Loucy (cell line): ENCODE results near the gene PLCL2.

Experiments
- H2AFZ ChIP-seq: fragments of 200-600 bp; sonication (generic); 2 replicates; pipeline ENCODE4 v1.6.0; 2016; ENCODE audit warnings: antibody characterized with exemption, mild to moderate bottlenecking, low read length, moderate library complexity
- H3F3A ChIP-seq: fragments of 200-600 bp; 2 replicates; pipeline ENCODE4 v1.6.0; 2016; ENCODE audit warnings: antibody characterized with exemption, low read depth, mild to moderate bottlenecking
- H3K27me3 ChIP-seq: fragments of 200-600 bp; sonication (generic); 2 replicates; pipeline ENCODE4 v1.6.1; 2014; ENCODE audit warnings: low read length, mild to moderate bottlenecking; ENCODE audit not compliant: insufficient read depth, poor library complexity, severe bottlenecking
- H3K36me3 ChIP-seq: fragments of 200-600 bp; sonication (generic); 2 replicates; pipeline ENCODE4 v1.6.1; 2016; ENCODE audit warnings: low read length; ENCODE audit not compliant: insufficient read depth
- H3K4me1 ChIP-seq: fragments of 200-600 bp; sonication (generic); 2 replicates; pipeline ENCODE4 v1.5.1; 2014; ENCODE audit warnings: low read length, mild to moderate bottlenecking; ENCODE audit not compliant: insufficient read depth, poor library complexity, severe bottlenecking
- H3K4me2 ChIP-seq: fragments of 200-600 bp; sonication (generic); 2 replicates; pipeline ENCODE4 v1.6.0; 2014; ENCODE audit warnings: antibody characterized with exemption, low read length, low read depth, mild to moderate bottlenecking; ENCODE audit not compliant: poor library complexity, severe bottlenecking
- H3K4me3 ChIP-seq: fragments of 200-600 bp; sonication (generic); 2 replicates; pipeline ENCODE4 v1.5.1; 2014; ENCODE audit warnings: low read length, mild to moderate bottlenecking, mixed read lengths; ENCODE audit not compliant: poor library complexity, severe bottlenecking
- H3K79me2 ChIP-seq: fragments of 200-600 bp; sonication (generic); 2 replicates; pipeline ENCODE4 v1.6.1; 2014; ENCODE audit warnings: low read length; ENCODE audit not compliant: insufficient read depth
- H3K9ac ChIP-seq: fragments of 200-600 bp; sonication (generic); 2 replicates; pipeline ENCODE4 v1.6.0; 2014; ENCODE audit warnings: mild to moderate bottlenecking, low read depth, low read length, moderate library complexity; ENCODE audit not compliant: poor library complexity, severe bottlenecking
- H3K9me2 ChIP-seq: fragments of 200-600 bp; sonication (generic); replicated peaks from 2 replicates; pipeline ENCODE4 v1.6.1; 2016; ENCODE audit warnings: low read depth, low read length, mixed read lengths
- H3K9me3 ChIP-seq: fragments of 200-600 bp; sonication (generic); 2 replicates; pipeline ENCODE4 v1.6.1; 2014; ENCODE audit warnings: mild to moderate bottlenecking, antibody characterized with exemption, low read length, low read depth; ENCODE audit not compliant: insufficient read depth
- H4K20me1 ChIP-seq: fragments of 200-600 bp; sonication (generic); 2 replicates; pipeline ENCODE4 v1.6.0; 2014; ENCODE audit warnings: antibody characterized with exemption, low read length, mild to moderate bottlenecking; ENCODE audit not compliant: insufficient read depth, poor library complexity, severe bottlenecking
- CTCF ChIP-seq: fragments of 200-600 bp; sonication (generic); conservative IDR thresholded peaks from 2 replicates; pipeline ENCODE4 v1.5.1; 2014; ENCODE audit warnings: mild to moderate bottlenecking, antibody characterized with exemption, low read length
- EZH2phosphoT487 ChIP-seq: fragments of 200-600 bp; IDR thresholded peaks from 2 replicates; pipeline ENCODE4 v1.6.1; 2018; ENCODE audit warnings: antibody characterized with exemption, mild to moderate bottlenecking, moderate library complexity, borderline replicate concordance

The PLCL2 gene

GRCh38 chr3:16884748-16885592 lies at the start of gene PLCL2:
Gene PLCL2 (plus strand): TSS chr3:16884955. CDS start chr3:16885040, 85 bp downstream.
- peak within 1 kb of the TSS; percentile 93 for H2AFZ ChIP-seq
- H3K4me1 ChIP-seq: peaks cover 36% of the 10 kb centered on the region
- H3K4me3 ChIP-seq: peak within 1 kb of the TSS; percentile 79
- H4K20me1 ChIP-seq: peaks cover 11% of the 10 kb centered on the region
- H3K9me3 ChIP-seq: no peaks in the 10 kb centered on the region
- H3K9ac ChIP-seq: peak within 1 kb of the TSS; percentile 88
- peak within 1 kb of the TSS; percentile 72 for H3K4me2 ChIP-seq
- H3K79me2 ChIP-seq: peaks cover 48% of the 10 kb centered on the region
- H3F3A ChIP-seq: peaks cover 4% of the 10 kb centered on the region; the same call in 1 of the 2 replicates
- no peak for TF ChIP-seq EZH2phosphoT487
- TF ChIP-seq CTCF: 0 out of 2 replicates have a peak, but pooled peaks have one; percentile 16
- no peaks in the 10 kb centered on the region for H3K27me3 ChIP-seq
- no peaks in the 10 kb centered on the region for H3K9me2 ChIP-seq
- H3K36me3 ChIP-seq: no peaks in the 10 kb centered on the region

DNA sequence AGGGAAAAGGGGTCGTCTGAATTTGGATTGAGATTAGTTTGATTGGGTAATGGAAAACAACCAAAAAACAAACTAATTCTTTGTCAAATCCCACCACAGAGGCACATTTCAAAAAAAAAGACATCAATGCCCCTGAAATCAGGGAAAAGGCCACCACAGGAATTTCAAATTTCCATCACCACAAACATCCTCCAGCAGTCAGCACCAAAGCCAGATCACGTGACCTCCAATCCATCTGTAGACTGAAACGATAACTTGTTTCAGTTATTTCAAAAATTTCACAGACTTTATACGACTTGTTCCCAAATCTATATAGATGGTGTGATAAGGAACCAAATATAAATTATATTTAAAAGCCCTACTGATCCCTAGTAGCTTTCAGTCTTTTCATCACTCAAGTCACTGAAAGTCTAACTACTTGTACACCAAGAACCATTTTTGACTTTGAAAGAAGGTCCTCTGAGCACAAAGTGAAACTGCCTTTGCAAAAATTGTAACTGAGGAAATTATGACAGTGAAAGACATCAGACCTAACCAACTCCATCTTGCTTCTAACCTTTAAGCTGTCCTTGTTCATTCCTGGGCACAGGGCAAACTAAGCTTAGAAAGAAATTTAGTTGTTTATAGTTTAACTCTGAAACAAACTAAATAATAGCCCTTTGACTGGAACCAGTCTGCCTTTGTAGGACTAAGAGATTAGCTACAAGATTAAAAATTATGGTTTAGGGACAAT lies 48.1 kb upstream of the PLCL2 start:
- no peaks in the 10 kb centered on the region for H3K27me3 ChIP-seq
- no peak overlapping the region for H3K4me3 ChIP-seq
- no peaks in the 10 kb centered on the region for H3F3A ChIP-seq
- H3K4me2 ChIP-seq: no peak overlapping the region
- H4K20me1 ChIP-seq: no peaks in the 10 kb centered on the region
- peaks cover 16% of the 10 kb centered on the region for H3K4me1 ChIP-seq
- no peaks in the 10 kb centered on the region for H3K79me2 ChIP-seq
- H3K9me2 ChIP-seq: no peaks in the 10 kb centered on the region
- H2AFZ ChIP-seq: no peak overlapping the region
- no peaks in the 10 kb centered on the region for H3K9me3 ChIP-seq
- no peak for TF ChIP-seq CTCF
- no peak for TF ChIP-seq EZH2phosphoT487
- no peaks in the 10 kb centered on the region for H3K36me3 ChIP-seq
- H3K9ac ChIP-seq: no peak overlapping the region

DNA sequence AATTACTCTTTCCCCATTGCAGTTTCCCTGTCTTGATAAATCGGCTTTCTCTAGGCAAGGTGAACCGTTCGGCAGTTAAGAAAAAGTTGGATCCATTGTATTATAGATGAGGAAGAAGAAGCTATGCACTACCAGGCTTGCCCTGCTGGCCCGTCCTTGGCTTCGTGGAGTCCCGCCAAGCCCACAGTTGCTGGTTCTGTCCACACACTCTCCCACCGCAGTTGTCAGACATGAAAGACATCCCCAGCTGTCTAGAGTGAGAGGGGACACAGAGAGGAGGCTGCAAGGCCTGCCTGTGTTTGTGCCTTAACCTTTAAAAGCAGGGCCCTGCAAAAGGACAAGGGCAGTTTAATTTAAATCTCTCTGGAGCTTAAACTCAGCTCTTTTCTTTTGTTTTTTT lies 47.2 kb upstream of the PLCL2 start:
- no peaks in the 10 kb centered on the region for H4K20me1 ChIP-seq
- no peaks in the 10 kb centered on the region for H3K27me3 ChIP-seq
- no peak for TF ChIP-seq EZH2phosphoT487
- no peak for TF ChIP-seq CTCF
- peaks cover 25% of the 10 kb centered on the region for H3K4me1 ChIP-seq
- 0 out of 2 replicates have a peak, but pooled peaks cover 4% of the 10 kb centered on the region for H3F3A ChIP-seq
- H2AFZ ChIP-seq: 0 out of 2 replicates have a peak overlapping the region, but pooled peaks have one; percentile 44
- H3K9me2 ChIP-seq: no peaks in the 10 kb centered on the region
- no peaks in the 10 kb centered on the region for H3K79me2 ChIP-seq
- H3K4me3 ChIP-seq: no peak overlapping the region
- H3K4me2 ChIP-seq: no peak overlapping the region
- no peaks in the 10 kb centered on the region for H3K9me3 ChIP-seq
- no peaks in the 10 kb centered on the region for H3K36me3 ChIP-seq
- H3K9ac ChIP-seq: no peak overlapping the region
